NCI-H82 (cell line): Measurements from ENCODE around the gene PPAN.

Source experiments
- DNase-seq: peaks from one replicate; lab custom pipeline; 2025; lab: John Stamatoyannopoulos, UW

The PPAN gene

DNA sequence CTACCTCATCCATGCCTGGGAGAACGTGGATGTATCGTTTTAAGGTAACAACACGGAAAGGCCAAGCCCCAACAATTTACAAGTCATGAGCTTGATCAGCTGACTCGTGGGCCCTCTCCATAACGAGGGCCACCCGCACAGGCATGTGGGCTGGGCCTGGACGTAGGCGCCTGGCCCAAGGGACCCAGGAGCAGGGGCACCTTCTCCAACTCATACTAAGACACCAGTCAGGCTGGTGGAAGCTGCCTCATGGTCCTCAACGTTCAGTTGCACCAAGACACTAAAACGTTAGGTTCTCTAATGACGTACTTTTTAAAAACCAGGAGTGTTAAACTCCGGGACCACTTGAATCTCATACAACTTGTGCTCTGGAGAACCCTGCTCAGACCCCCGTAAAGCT lies 35.3 kb downstream of the PPAN start:
- DNase-seq, result no peak

DNA sequence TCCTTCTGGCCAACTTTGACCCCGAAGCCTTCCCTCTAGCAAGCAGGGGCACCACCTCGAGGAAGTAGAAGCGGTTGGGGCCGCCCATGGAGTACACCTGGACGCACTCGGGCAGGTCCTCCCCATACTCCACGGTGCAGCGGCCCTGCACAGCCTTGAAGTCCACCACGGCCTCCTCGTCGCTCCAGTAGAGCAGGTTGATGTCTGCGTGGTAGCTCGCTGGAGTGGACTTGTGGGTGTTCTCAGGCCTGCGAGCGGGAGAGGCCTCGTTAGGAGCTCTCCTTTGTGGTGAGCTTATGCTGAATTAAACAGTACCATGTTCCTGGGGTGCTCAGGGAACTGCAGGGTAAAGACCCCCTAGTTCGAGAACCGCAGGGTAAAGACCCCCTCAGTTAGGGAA lies 35.8 kb downstream of the PPAN start:
- no peak for DNase-seq

DNA sequence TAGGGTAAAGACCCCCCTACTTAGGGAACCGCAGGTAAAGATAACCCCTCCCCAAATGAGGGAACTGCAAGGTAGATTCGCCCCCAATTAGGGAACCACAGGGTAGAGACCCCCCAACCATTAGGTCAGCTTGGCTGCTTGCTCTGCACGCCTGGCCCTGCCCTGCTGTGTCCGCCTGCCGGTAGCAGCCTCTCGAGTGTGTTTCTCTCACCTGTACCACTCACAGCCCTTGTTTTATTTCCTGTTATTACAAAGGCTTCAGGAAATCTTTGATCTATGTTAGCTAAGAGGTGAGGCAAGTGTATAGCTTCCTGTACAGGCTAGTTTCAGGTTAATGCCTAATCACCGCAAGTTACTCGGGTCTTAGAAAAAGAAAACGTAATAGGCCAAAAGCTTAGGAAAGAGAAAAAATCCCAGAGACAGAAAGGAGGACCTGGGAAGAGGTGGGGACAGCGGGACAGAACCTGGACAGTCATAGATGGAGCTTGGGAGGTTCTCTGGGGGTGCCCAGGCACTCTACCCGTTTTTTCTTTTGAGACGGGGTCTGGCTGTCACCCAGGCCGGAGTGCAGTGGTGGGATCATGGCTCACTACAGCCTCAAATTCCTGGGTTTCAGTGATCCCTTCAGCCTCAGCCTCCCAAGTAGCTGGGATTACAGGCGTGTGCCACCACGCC lies 36.7 kb downstream of the PPAN start:
- DNase-seq, result no peak

DNA sequence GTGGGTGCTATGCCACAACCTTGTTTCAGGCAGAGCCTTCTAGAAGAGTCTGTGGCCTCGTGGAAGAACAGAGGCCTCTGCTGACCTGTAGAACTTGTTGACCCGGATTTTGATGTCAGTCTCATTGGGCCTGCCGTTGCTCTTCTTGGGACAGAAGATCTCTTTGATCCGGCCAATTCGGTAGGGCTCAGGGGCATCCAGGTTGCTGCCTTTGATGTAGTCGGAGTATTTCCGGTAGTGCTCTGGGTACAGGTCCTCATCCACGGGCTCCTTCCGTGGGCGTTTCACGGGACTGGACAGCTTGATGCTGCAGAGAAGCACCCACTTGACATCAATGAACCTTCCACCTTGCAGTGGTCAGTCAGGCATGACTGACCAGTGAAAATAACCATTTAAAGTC lies 37.5 kb downstream of the PPAN start:
- no peak for DNase-seq

DNA sequence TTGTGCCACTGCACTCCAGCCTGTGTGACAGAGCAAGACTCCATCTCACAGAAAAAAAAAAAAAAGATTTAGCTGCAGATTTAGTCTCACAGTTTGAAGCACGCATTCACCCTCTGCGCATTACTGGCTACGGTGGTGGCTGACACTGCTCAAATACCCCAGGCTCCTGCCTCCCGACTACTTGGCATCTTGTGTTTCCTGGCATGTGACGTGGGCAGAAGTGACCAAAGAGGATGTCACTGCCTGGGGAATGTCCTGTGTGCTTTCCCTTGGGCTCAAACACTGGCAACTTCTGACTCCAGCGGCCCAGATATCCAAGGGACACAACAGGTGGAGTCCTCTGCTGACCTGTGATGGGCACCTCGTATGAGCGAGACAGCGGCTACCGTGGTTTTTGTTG lies 38.2 kb downstream of the PPAN start:
- DNase-seq, result no peak

DNA sequence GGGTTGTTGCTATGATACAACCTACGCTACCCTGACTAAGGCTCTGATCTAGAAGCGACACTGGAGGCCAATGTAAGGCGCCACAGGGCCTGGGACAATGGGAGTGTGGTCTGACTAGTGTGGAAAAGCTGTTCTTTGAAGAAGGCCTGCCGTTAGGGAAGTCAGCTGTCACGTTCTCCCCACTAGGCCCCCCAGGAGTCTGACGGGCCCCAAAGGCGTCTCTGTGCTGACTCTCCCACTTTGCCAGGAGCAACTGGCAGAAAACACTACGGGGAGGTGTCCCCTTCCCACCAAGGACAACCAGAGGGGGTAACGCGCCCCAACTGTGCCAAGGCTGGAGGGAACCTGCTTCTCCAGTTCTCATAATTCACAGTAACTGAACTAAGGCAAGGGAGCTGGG lies 38.9 kb downstream of the PPAN start:
- no peak for DNase-seq

DNA sequence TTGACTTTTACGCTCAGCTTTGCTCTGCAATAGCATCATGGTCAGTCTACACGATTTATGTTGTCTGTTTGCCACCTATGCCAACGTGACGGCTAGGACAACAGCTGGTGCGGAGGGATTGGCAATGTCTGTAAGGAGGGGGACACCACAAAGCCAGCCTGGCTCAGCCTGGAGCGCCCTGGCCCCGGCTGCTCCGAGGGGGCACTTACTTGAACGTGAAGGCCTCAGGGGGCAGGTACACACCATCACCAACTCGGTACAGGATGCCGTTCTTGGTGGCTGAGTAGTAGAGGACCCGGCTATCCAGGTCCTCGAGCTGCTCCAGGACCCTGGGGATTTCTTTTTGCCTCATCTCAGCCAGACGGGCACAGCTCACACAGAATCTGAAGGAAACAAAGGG lies 40.0 kb downstream of the PPAN start:
- no peak for DNase-seq

DNA sequence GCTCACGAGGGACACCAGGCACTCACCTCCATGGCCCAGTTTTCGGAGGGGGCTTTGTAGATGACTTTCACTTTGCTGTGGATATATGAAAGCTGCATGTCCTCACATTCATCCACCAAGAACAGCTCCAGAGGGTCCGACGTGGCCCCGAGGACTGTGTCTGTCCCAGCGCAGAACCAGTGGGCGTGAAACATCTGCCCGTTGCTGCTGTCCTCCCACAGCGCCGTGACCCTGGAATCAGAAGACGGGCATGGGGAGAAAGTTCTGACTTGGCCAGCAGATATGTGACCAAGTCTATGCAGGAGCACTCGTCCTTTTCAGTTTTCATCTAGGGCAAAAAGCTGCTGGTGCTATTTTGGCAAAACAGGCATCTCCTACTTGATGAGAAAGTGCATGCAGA lies 43.3 kb downstream of the PPAN start:
- DNase-seq, result no peak

DNA sequence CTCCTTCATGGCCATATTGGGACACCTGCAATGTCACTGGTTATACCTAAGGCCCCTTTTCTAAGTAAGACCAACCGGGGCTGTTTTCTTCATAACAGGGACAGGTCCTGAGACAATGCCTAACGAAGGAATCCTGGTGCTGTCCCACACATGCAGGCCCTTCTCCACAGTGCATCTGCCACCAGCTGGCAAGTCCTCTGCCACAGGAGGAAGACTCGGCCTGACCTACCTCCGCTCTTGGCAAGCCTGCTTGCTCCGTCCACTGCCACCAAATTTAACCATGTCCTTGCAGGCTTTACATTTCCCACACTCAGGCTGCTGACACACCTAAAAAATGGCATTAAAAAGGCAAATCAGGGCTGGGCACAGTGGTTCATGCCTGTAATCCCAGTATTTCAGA lies 45.4 kb downstream of the PPAN start:
- no peak for DNase-seq

DNA sequence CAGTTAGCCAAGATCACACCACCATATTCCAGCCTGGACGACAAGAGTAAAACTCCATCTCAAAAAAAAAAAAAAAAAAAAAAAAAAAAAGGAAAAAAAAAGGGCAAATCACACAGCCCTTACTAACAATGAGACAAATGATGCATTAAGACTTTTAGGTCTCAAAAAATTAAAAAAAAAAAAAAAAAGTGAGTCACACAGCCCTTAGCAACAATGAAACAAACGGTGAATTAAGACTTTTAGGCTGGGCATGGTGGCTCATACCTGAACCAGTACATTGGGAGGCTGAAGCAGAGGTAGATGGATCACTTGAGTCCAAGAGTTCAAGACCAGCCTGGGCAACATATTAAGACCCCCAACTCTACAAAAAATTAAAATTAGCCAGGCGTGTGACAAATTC lies 45.9 kb downstream of the PPAN start:
- DNase-seq, result no peak

DNA sequence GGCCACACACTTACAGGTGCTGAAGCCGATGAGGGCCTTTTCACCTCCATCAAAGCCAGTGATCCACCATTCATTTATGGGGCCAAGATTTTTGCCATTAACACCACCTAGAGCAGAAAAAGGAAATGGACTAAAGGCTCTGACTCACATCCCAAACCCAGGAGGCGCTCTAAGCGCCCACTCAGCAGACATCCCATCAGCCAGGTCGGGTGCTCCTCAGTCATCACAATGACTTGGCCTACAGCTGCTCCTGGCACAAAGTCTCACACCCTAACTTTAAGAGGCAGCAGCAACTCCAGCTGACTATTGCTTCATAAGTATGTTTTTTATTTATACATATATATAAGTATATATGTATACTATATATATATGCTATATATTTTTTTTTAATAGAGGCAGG lies 49.7 kb downstream of the PPAN start:
- no peak for DNase-seq

DNA sequence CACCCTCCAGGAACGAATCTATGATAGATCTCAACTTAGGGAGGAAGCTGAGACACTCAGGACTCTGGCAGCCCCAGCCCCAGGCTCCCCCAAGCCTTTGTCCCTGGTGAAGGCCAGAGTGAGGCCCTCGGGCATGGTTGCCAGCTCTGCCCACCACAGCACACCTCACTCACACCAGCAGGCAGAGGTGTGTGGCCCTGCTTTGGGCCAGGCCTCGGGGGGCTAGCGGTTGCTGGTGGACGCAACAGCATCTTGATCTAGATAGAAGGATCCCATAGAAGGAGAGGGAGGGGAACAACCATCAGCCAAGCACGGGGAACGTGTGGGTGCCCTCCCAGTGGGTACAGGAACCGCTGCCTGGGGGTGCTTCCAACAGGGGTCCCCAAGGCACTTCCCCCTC lies 51.9 kb downstream of the PPAN start:
- no peak for DNase-seq

DNA sequence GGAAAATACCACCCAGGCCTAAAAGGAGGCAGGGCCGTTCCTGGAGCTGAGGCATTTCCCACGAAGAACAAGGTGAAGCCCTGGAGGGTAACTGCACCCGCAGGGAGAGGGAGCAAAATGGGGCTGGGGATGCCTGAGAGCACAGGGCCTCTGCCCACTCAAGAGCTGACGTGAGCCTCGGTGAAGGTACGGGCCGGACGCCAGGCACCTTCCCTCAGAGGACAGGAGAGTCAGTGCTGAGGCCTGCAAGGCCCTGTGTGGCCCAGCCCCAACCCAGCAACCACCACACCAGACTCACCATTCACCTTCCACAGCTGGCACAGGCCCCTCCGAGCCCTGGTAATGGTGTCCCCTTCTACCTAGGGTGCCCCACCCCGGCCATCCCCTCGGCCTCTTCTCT lies 52.3 kb downstream of the PPAN start:
- DNase-seq, result no peak

DNA sequence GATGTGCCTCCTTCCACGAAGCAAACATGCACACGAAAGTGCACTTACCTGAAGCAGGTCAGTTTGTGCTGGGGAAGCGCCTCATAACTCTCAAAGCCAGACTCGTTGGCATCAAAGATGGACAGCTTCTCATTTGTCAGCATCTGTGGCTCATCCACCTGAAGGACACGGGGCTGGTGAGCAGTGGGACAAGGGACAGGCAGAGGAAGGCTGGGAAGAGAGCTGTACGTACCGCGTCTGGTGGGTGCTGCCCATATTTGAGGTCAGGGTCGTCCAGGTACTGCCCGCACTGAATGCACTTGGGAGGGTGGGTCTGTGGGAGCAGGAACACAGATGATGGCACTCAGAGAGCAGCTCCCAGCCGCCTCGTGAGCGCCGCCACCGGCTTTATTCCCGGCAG lies 53.4 kb downstream of the PPAN start:
- DNase-seq, result no peak
